ENCODE measurements around the gene KCNA5.

The KCNA5 gene

DNA sequence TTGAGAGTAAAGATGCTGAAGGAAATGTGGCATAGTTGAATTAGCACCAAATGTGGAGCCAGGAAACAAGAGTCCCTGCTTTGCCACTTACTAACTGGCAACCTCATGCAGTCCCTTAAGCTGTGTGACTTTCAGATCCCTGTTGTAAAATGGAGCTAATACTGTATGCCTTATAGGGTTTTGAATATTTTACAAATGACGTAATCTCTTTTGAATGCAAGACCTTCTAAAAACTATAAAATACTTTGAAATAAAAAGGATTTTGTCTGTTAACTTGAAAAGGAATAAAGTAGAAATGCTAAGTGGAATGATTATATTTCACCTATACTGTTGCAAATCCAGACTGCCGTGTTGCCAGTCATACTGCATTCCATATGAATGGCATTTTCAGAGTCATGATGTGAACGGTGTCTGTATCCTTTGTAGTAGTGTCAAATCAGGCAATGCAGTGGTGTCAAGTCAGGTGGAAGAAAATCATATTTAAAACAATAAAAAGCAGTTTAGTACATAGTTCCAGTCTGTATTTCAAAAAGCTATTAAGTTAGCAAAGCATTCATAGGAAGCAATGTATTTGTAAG is 21.3 kb downstream of the KCNA5 start:
- no peak for DNase-seq (ENCODE audit: low read depth)

DNA sequence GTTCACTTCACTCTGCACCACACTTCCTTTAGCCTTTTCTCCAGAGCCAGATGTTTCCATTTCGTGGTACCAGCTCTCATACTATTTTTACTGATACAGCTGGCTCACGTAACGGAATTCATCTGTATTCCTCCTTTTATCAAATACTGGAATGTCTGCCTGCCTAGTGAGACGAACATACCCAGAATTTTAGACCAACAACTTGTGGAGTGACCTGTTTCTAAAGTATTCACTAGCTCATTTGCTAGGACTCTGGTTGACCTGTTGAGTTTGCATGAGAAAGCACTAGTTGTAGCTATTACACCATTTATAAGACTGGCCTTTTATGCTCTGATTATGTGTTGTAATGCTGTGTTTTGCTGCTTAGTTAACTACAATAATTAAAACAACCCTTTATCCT is 22.6 kb downstream of the KCNA5 start:
- DNase-seq (ENCODE audit: low read depth): no peak

DNA sequence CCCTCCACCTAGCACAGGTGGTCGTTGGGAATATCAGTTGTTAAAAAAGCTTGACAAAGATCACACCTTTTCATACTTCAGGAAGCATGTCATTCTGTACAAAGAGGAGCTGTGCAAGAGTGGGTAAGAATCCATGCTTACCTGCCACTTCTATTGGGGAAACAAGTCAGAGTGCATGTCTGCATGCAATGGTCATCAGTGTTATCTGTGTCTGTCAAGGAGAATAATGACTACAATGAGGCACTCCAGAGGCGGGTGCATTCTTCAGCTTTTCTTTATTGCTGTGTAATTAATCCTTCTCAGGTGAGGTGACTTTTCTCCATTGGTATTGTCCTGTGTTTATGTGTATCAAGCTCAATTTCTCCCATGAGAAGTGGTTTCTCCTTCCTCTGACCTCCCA is 24.4 kb downstream of the KCNA5 start:
- no peak for DNase-seq (ENCODE audit: low read depth)

DNA sequence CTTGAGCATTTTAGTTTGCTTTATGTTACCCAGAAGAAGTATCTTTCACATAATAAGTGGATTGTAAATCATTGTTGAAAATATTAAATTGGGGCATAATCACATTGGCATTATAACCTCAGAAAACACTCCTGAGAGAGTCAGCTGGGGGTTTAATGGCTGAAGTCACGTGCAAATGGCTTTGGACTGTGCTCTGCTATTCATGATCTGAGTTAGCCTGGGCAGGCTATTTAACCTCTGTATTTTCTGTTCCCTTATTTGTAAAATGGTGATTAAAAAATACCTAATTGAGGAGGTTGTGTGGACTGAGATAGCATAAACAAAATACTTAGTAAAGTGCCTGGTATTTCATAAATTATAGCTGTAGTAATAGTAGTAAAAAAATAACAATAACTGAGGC is 24.9 kb downstream of the KCNA5 start:
- no peak for DNase-seq (ENCODE audit: low read depth)

DNA sequence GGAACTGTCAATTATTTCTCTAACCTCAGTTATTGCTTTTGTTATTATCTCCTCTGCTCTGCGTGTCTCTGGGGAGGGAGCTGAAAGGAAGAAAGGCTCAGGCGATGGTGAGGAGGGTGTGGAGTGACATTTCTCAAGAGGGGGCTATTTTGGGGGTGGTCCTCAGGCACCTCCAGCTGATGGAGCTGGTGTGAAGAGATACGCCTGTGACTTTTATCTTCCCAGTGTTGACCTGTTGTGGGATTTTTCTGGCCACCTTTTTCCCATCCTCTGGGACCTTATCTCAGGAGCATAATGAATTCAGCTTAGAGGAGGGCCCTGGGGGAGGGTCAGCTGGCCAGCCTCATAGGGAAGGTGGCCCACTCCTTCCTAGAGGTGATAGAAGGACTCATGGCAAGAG is 26.4 kb downstream of the KCNA5 start:
- no peak for DNase-seq (ENCODE audit: low read depth)

DNA sequence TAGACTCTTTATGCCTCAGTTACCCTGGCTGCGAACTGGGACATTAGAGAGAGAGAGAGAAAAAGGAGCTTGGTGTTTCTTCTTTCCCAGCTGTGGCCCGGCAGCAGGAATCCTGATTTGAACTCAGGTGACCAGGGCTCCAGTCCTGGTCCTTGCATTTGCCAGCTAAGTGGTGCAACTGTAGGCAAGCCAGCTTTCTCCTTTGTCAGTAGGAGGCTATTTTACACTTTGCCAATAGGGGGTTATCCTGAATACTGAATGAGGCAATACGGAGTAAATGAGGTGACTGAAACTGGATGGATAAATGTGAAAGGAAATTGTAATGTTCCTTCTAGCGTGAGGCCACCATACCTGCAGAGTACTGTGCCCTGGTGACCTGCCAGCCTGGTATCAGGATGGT is 27.8 kb downstream of the KCNA5 start:
- DNase-seq (ENCODE audit: low read depth): no peak

DNA sequence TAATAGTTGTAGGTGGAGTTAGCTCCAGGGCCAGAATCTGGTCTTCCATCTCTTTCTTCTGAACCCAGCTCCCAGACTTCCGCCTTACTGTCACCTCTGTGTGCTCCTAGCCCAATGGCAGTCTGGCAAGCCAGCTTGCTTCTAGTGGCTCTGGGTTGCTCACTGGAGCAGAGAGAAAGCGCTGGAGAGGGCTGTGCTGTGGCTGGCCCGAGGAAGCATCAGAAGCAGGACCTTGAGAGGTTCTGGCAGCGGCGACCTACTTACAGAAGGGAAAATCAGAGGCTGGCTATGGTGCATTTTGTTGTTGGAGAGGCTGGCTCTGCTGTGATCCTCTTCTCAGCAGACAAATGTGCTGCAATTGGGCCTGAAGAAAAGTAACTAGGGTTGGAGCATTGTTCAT is 28.6 kb downstream of the KCNA5 start:
- DNase-seq (ENCODE audit: low read depth): no peak

DNA sequence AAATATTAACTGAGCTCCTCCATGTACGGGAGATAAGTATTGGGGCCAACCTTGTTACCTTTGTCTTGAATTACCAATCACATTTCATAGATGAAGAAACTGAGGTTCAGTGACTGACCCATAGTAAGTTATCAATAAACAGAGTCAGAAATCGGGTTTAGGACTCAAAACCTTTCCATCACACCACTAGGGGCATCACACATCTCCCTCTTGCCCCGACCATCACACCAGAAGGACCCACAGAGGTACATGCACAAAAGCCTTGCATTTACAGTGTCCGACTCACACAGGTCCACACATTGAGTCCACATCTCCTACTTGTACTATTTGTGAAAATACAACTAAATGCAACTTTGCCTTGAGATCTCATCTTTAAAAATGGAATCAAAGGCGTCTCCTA is 29.4 kb downstream of the KCNA5 start:
- no peak for DNase-seq (ENCODE audit: low read depth)

DNA sequence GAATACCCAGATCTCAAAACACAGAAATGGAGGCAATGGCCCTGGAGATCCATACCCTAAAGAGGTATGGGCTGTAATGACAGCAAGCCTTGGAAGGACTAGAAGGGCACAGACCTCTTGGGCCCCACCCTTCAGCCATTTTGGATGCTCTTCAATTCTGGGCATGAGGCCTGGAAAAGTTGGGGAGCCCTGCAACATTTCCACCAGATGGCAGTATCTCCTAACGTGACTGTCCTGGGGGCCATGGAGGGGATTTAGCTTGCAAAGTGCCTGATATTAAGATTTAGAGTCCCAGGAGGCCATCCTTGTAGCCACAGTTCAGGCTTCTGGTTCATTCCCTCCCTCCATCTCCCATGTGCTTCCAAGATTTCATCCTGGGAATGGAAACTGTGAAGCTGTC is 30.2 kb downstream of the KCNA5 start:
- no peak for DNase-seq (ENCODE audit: low read depth)

DNA sequence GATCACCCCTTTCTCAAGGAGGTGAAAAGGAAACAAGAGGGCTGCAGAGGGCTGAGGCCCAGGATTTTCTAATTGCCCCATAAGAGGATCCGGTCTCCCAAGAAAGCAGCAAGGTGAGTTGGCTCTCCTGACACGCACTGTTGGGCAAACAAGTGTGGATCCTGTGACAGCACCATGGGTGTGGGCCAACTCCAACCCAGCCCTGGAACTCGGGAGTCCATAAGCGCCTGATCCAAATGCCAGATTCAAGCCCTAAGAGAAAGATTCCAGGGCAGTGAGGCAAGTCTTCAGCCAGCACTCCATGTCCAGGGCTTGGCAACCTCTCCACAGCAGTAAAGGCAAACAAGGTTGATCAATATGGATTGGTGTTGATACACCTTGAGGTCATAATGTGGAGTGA is 33.1 kb downstream of the KCNA5 start:
- no peak for DNase-seq (ENCODE audit: low read depth)

DNA sequence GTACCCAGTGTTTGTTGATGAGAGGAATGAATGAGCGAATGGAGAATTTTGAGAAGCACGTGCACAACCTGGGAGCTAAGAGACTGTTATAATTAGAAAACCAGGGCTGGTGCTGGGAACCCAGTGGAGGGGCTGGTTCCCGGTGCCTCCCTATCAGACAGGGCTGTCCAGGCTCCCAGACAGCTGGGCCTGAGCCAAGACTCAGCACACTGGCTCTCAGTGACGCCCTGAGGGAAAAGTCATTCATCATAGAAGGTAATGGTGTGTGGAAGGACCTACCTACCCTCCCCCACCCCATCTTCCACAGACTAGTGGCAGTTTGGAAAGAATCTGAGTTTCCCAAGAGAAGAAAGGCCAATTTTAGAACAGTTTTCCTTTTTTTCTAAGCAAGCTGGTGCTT is 34.7 kb downstream of the KCNA5 start:
- DNase-seq (ENCODE audit: low read depth): no peak

DNA sequence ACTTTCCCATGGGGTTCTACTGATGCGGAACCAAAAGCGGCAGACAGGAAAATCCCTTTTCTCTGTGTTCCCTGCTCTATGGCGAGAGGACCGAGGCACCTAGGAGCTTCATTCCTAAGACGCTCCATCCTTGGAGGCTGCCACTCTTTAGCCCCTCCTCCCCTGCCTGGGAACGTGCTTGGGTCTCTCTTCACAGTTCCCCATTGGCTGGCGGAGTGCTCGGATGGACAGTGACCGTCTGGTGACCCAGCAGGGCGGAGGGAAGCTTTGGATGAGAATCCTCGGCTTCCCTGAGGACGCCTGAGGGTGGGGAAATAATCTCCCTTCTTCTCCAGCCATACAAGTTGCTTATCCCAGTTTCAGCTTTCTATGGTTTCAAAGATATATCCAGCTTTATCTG is 37.3 kb downstream of the KCNA5 start:
- DNase-seq (ENCODE audit: low read depth): no peak

DNA sequence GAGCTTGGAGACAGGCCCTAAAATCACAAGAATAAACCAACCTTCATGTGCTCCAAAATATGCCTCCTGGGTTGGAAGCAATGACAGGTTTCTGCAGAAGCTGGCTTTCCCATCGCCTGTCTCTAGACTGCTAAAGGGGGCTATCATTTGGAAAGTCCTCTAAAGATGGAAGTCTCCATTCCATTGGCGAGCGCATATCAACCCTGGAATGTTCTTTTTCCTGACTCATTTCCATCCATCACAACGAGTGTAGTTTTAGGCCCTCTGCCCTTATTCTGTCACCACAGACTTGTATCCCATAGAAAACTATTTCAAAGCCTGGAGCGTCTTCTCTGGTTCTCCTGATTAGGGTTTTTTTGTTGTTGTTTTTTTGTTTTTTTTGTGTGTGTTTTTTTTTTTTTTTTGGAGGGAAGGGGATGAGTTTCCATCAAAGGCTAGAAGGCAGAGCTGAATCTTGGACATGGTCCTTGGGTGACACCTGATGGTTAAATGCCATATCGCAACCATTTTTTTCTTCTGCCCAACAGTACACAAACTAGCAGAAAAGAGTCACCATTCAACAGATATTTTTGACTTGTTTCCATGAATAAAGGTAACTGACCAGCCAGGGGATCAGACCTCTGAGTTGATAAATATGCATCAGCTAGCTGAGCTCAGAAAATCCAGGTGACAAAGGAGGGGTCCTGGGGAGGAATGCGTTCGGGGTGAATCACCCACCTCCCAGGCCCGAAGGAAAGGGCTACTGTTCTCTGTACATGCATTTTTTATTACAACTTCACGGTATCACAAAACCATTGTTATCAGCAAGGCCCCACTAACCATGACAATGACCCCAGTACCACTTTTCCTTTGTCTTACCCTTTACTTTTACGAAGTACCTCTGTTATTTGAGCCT is 40.5 kb downstream of the KCNA5 start:
- no peak for DNase-seq (ENCODE audit: low read depth)

DNA sequence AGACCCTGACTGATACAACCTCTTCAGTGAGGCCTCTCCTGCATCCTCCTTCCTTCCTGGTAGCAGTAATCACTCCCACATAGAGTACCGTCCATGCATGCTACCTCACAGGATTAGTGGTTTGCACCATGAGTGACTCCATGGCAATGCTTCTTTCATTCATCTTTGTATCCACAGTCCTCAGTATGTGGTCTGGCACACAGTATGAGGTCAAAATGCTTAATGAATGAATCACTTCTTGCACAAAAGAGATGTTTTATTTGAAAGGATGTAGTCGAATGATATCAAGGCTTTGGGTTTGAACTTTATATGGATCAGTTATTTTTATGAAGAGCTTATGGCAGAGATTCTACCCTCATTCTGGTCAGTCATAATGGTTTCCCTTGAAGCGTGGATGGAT is 42.2 kb downstream of the KCNA5 start:
- DNase-seq (ENCODE audit: low read depth): peak; percentile 88

DNA sequence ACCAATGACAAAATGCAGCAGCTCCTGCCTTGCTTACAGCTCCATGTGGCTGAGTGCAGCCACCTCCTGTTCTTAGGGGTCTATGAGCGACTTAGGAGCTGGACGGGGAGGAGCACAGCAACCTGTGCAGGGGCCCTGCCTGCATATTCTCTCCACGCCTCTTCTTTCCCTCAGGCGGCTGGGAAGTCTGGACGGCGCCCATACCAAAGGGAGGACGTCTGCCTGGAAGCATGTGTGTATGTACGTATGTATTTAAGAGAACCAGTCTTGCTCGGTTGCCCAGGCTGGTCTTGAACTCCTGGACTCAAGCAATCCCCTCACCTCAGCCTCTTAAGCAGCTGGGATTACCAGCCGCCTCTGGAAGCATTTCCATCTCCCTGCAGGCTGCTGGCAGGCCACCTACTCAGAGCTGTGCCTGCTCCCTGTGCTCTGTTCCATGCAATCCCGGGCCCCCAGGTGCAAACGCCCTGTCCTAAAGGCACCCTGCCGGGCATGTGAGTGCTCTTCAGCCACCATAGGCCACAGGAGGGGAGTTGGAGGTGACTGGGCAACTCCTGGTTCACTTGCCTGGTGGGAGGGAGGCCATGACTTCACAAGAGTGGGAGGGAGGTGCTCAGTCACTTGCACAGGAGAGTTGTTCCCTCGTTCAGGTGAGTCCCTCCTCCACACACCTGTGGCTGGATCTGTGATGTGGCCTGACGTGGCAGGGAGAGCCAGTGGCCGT is 44.3 kb downstream of the KCNA5 start:
- DNase-seq (ENCODE audit: low read depth): no peak

DNA sequence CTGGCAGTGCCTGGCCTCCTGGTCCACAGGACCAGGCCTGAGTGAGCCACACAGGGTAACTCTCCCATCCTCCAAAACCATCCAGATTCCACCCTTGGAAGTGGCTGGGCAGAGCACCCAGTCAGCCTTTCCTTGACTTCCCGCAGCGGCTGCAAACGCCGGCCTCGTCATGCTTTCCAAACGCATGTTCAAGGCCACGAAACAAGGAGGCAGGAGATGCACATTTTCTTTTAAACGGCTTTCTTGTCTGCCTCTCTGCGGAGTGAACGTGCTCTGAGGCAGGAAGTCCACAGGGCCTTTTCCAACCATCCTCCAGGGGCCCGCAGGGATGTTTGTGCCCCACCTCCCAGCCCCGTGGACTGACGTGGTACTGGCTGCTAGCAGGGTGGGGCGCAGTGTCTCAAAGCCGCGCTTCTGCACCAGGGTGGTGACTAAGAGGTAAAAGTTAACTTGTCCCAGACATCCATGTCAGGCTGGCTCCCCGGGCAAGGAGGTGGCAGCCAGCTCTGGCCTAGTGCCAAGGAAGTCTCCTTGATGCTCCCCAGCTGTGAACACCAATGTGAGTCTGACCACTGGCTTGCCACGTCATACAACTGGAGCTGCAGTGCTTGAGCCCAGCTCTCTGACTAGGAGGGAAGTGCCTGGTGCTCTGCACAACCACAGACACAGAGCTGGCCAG is 45.0 kb downstream of the KCNA5 start:
- peak; percentile 77 for DNase-seq (ENCODE audit: low read depth)

DNA sequence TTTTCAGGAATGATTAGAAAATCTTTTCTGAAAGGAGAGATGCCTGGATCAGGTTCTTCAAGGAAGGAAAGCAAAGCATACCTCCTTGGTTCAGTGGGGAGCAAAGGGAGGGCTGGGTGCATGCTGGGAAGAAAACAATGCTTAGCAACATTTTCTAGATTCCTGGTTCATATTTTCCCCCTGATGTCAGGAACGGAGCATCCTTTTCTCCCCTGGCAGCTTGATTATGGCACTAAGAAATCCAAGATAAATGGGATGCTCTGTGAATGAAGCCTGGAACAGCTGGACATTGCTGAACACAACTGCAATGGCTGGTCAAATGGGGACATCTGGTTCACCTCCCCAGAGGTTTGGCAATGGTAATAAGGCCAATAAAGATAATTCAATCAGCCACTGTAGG is 50.9 kb downstream of the KCNA5 start:
- peak; percentile 45 for DNase-seq (ENCODE audit: low read depth)

DNA sequence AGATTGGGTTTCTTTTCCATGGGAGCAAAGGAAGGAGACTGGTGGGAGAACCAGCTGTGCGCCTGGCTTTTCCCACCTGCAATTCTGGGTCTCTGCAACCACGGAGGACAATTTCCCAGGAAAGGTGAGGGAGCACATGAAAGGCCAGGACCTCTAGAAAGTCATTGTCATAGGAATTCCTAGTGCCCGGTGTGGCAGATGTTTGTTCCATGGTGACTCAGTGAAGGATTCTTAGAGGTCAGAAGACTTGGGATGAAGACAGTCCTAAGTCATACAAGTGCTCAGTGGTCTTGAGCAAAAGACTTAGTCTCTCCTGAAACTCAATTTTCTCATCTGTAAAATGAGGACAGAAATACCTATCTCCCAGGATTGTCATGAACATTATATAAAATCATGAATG is 51.3 kb downstream of the KCNA5 start:
- no peak for DNase-seq (ENCODE audit: low read depth)
